Medulla oblongata (tissue), 1 donor: ENCODE data around the gene PHOSPHO2.
A peak's percentile ranks its signal among the peaks of the same experiment; 100 is the strongest.

ENCODE experiments used
- DNase-seq: peaks from one replicate; pipeline ENCODE4 v3.0.0-alpha.2; 2015; ENCODE audit errors: extremely low spot score

PHOSPHO2 gene

GRCh38 chr2:169694113-169694893 is at the start of gene PHOSPHO2, which contains the start of gene CFAP210:
TSS of gene PHOSPHO2 (plus strand) at chr2:169694469. CDS start at chr2:169700972, 6,503 bp downstream.
TSS of gene CFAP210 (minus strand) at chr2:169694405. CDS start at chr2:169694327, 78 bp downstream.
- peak; percentile 97 for DNase-seq

- no peak for DNase-seq
Observed at GRCh38 chr2:169647496-169647895, 46.8 kb upstream of the PHOSPHO2 start.

- DNase-seq, result no peak
Observed at GRCh38 chr2:169649278-169649677, 45.0 kb upstream of the PHOSPHO2 start.

- DNase-seq, result no peak
Observed at GRCh38 chr2:169653636-169654035, 40.6 kb upstream of the PHOSPHO2 start.

GRCh38 chr2:169656164-169656563 is 38.1 kb upstream of the PHOSPHO2 start:
- DNase-seq, result no peak

GRCh38 chr2:169658877-169659276 is 35.4 kb upstream of the PHOSPHO2 start:
- DNase-seq, result no peak

GRCh38 chr2:169659320-169659719 is 34.9 kb upstream of the PHOSPHO2 start:
- no peak for DNase-seq

GRCh38 chr2:169661265-169661664 is 33.0 kb upstream of the PHOSPHO2 start:
- no peak for DNase-seq

GRCh38 chr2:169662744-169663143 is 31.5 kb upstream of the PHOSPHO2 start:
- DNase-seq, result no peak

GRCh38 chr2:169663247-169663646 is 31.0 kb upstream of the PHOSPHO2 start:
- no peak for DNase-seq

GRCh38 chr2:169664600-169664977 is 29.7 kb upstream of the PHOSPHO2 start:
- DNase-seq, result no peak

- no peak for DNase-seq
Observed at GRCh38 chr2:169664978-169665930, 29.0 kb upstream of the PHOSPHO2 start.

- DNase-seq, result no peak
Observed at GRCh38 chr2:169667583-169667982, 26.7 kb upstream of the PHOSPHO2 start.

GRCh38 chr2:169670215-169670651 is 24.0 kb upstream of the PHOSPHO2 start:
- no peak for DNase-seq

- no peak for DNase-seq
Observed at GRCh38 chr2:169670937-169671336, 23.3 kb upstream of the PHOSPHO2 start.

- no peak for DNase-seq
Observed at GRCh38 chr2:169672406-169672805, 21.9 kb upstream of the PHOSPHO2 start.

- no peak for DNase-seq
Observed at GRCh38 chr2:169673106-169673505, 21.2 kb upstream of the PHOSPHO2 start.

GRCh38 chr2:169673921-169674320 is 20.3 kb upstream of the PHOSPHO2 start:
- DNase-seq, result no peak

- DNase-seq, result no peak
Observed at GRCh38 chr2:169676357-169676756, 17.9 kb upstream of the PHOSPHO2 start.

GRCh38 chr2:169676850-169677249 is 17.4 kb upstream of the PHOSPHO2 start:
- DNase-seq, result no peak

GRCh38 chr2:169683054-169683424 is 11.2 kb upstream of the PHOSPHO2 start:
- DNase-seq, result no peak

- DNase-seq, result no peak
Observed at GRCh38 chr2:169683425-169684134, 10.7 kb upstream of the PHOSPHO2 start.
